Kidney epithelial cell (primary cell): ENCODE data around the gene GNPDA1. TPM values are rescaled to one million over a fixed set of nuclear protein-coding genes. Genes with fewer than 3 reads are reported as not detected.
"Not testable (repeated sequence)": the region's sequence is repeated elsewhere in the genome, so short reads cannot be mapped to it uniquely, and the experiment has no call there.

ENCODE experiments used
- DNase-seq: peaks from one replicate; pipeline ENCODE4 v3.0.0-alpha.2; 2010; ENCODE audit warnings: low read depth
- H3K27me3 ChIP-seq: 2 replicates; pipeline ENCODE4 v1.6.0; 2011; ENCODE audit warnings: low read length; ENCODE audit not compliant: control insufficient read depth, insufficient read depth
- H3K36me3 ChIP-seq: 2 replicates; pipeline ENCODE4 v1.5.1; 2011; ENCODE audit warnings: low read length; ENCODE audit not compliant: control insufficient read depth, insufficient read depth
- H3K4me3 ChIP-seq: 2 replicates; pipeline ENCODE4 v1.5.1; 2011; ENCODE audit warnings: low read depth, mild to moderate bottlenecking, control low read depth, low read length
- CTCF ChIP-seq: IDR thresholded peaks from 2 replicates; pipeline ENCODE4 v1.5.1; 2011; ENCODE audit warnings: mild to moderate bottlenecking, moderate library complexity, low read length, control low read depth, inconsistent platforms; ENCODE audit not compliant: insufficient read depth, poor library complexity, severe bottlenecking
- total RNA-seq: library from RNA; depleted of rRNA; stranded (reverse); fragments of >200 nt; gene quantifications from 2 replicates; pipeline ENCODE4 v1.2.3, GENCODE V29; 2015

Gene GNPDA1
- total RNA-seq, 1 donor from 2014 or later = 164 TPM

GRCh38 chr5:142036918-142037317, 24.1 kb upstream of the GNPDA1 start:
- no peaks in the 10 kb centered on the region for H3K36me3 ChIP-seq
- no peak for TF ChIP-seq CTCF
- DNase-seq = no peak

GRCh38 chr5:142034994-142035393, 22.2 kb upstream of the GNPDA1 start:
- no peak for TF ChIP-seq CTCF
- no peaks in the 10 kb centered on the region for H3K27me3 ChIP-seq
- no peaks in the 10 kb centered on the region for H3K36me3 ChIP-seq
- DNase-seq = no peak
- H3K4me3 ChIP-seq = no peak overlapping the region

More at GRCh38 chr5:142036918-142037317, 24.1 kb upstream of the GNPDA1 start:
- Histone ChIP-seq H3K27me3 (no peaks in the 10 kb centered on the region), H3K4me3 (no peak overlapping the region)

GRCh38 chr5:142033632-142034567, 21.1 kb upstream of the GNPDA1 start:
- not testable (repeated sequence) for DNase-seq, H3K27me3 ChIP-seq, H3K36me3 ChIP-seq, H3K4me3 ChIP-seq

- no peak for TF ChIP-seq CTCF
- Histone ChIP-seq H3K27me3 (no peaks in the 10 kb centered on the region), H3K36me3 (no peaks in the 10 kb centered on the region), H3K4me3 (no peak overlapping the region)
- no peak for DNase-seq
Measured at GRCh38 chr5:142032747-142033631, 20.2 kb upstream of the GNPDA1 start.

GRCh38 chr5:142032150-142032549, 19.3 kb upstream of the GNPDA1 start:
- no peak for DNase-seq
- no peaks in the 10 kb centered on the region for H3K27me3 ChIP-seq

More at GRCh38 chr5:142032150-142032549, 19.3 kb upstream of the GNPDA1 start:
- H3K36me3 ChIP-seq = no peaks in the 10 kb centered on the region
- no peak overlapping the region for H3K4me3 ChIP-seq
- TF ChIP-seq CTCF = no peak
